A549 treated with RU486 at 1 μM for 4 hours (cell line): ENCODE results near the gene SAMD9L. TPM values are rescaled to one million over a fixed set of nuclear protein-coding genes. Genes with fewer than 3 reads are reported as not detected.

Experiments used
- total RNA-seq: library from RNA; stranded (reverse); fragments of 200-300 nt; extraction: Qiagen RNA extraction; gene quantifications from 5 replicates; pipeline ENCODE4 v1.2.3, GENCODE V29; 2022; ENCODE audit warnings: low read depth

The SAMD9L gene
- total RNA-seq, result 0.58 to 1.2 TPM (median 0.72 TPM) in 5 replicates

GRCh38 chr7:93148144-93148543 is at the start of gene SAMD9L:
TSS of gene SAMD9L (minus strand) at chr7:93148385. CDS start at chr7:93135971, 12,414 bp downstream.

GRCh38 chr7:93117852-93118530 is 30.2 kb downstream of the SAMD9L start, which contains the start of gene SAMD9:
TSS of gene SAMD9 (minus strand) at chr7:93117979. CDS start at chr7:93106097, 11,882 bp downstream.

Other genes with a start within 250 kb of the SAMD9L start
- 1.8 to 7.4 TPM (median 5.9 TPM) in 5 replicates for gene SAMD9, start 30.4 kb downstream of the SAMD9L start, total RNA-seq
- gene HEPACAM2, start 78.1 kb upstream of the SAMD9L start, total RNA-seq, result not detected in 5 replicates
- gene VPS50, start 84.0 kb upstream of the SAMD9L start, total RNA-seq, result 4.8 to 6.6 TPM (median 5.5 TPM) in 5 replicates